Activated T-helper 9 cell treated with anti-CD3 and anti-CD28 coated beads, Interleukin-2, amount 50 U/mL, for 16 hours (primary cell): Measurements from ENCODE around the gene AP2A1.
A peak's percentile ranks its signal among the peaks of the same experiment; 100 is the strongest.
"Not testable (repeated sequence)": the region's sequence is repeated elsewhere in the genome, so short reads cannot be mapped to it uniquely, and the experiment has no call there.

Experiments used
- DNase-seq: peaks from one replicate; pipeline ENCODE4 v3.0.0-alpha.2; 2020; ENCODE audit warnings: low read depth

Gene AP2A1

GRCh38 chr19:49812997-49813861 lies 46.4 kb downstream of the AP2A1 start, which contains the start of gene FUZ:
TSS of gene FUZ (minus strand) at chr19:49813292. CDS start at chr19:49813106, 186 bp downstream.
- DNase-seq = peak; percentile 86

GRCh38 chr19:49814010-49814409 lies 47.2 kb downstream of the AP2A1 start:
- no peak for DNase-seq

GRCh38 chr19:49816590-49816989 lies 49.8 kb downstream of the AP2A1 start:
- DNase-seq = no peak

- DNase-seq = peak; percentile 79
Measured at GRCh38 chr19:49817964-49818648, 51.3 kb downstream of the AP2A1 start, which contains the start of gene MED25. TSS of gene MED25 (plus strand) at chr19:49818289. CDS start at chr19:49818342, 53 bp downstream.

- DNase-seq = no peak
Measured at GRCh38 chr19:49818649-49819370, 52.0 kb downstream of the AP2A1 start.

- DNase-seq = not testable (repeated sequence)
Measured at GRCh38 chr19:49819452-49820115, 52.8 kb downstream of the AP2A1 start.

- no peak for DNase-seq
Measured at GRCh38 chr19:49820125-49820524, 53.3 kb downstream of the AP2A1 start.

- no peak for DNase-seq
Measured at GRCh38 chr19:49823472-49823871, 56.7 kb downstream of the AP2A1 start.

GRCh38 chr19:49824662-49825061 lies 57.9 kb downstream of the AP2A1 start:
- DNase-seq = no peak

- no peak for DNase-seq
Measured at GRCh38 chr19:49827034-49827433, 60.2 kb downstream of the AP2A1 start.

GRCh38 chr19:49829200-49829599 lies 62.4 kb downstream of the AP2A1 start:
- no peak for DNase-seq

- DNase-seq = no peak
Measured at GRCh38 chr19:49829721-49830120, 62.9 kb downstream of the AP2A1 start.

- DNase-seq = no peak
Measured at GRCh38 chr19:49830766-49831165, 64.0 kb downstream of the AP2A1 start.

GRCh38 chr19:49831592-49831991 lies 64.8 kb downstream of the AP2A1 start:
- DNase-seq = no peak

GRCh38 chr19:49832556-49832955 lies 65.8 kb downstream of the AP2A1 start:
- no peak for DNase-seq

GRCh38 chr19:49833599-49833998 lies 66.8 kb downstream of the AP2A1 start:
- no peak for DNase-seq

GRCh38 chr19:49835562-49835961 lies 68.8 kb downstream of the AP2A1 start:
- no peak for DNase-seq

GRCh38 chr19:49836176-49837008 lies 69.6 kb downstream of the AP2A1 start:
- DNase-seq = no peak

GRCh38 chr19:49837009-49837310 lies 70.2 kb downstream of the AP2A1 start:
- DNase-seq = no peak

GRCh38 chr19:49837425-49837824 lies 70.6 kb downstream of the AP2A1 start:
- DNase-seq = no peak

GRCh38 chr19:49838885-49839588 lies 72.2 kb downstream of the AP2A1 start:
- DNase-seq = no peak
